Right atrium auricular region (tissue), 2 donors: ENCODE results near the gene C1orf21. TPM values are rescaled to one million over a fixed set of nuclear protein-coding genes. Genes with fewer than 3 reads are reported as not detected.

Experiments used
- DNase-seq: peaks from one replicate; pipeline ENCODE4 v3.0.0-alpha.2; 2019; ENCODE audit warnings: low spot score
- H3K27ac ChIP-seq, 2 donors: fragments of 200-600 bp; sonication (generic); 1 replicate in 1 of 2; 2 replicates in 1 of 2; pipeline ENCODE4 v1.5.1; 2016 to 2019
- H3K27me3 ChIP-seq, 2 donors: fragments of 200-600 bp; sonication (generic); one replicate each; pipeline versions ENCODE4 v1.5.1 to v1.6.0; 2017 to 2019
- H3K36me3 ChIP-seq: fragments of 200-600 bp; sonication (generic); one replicate; pipeline ENCODE4 v1.5.1; 2016
- H3K4me1 ChIP-seq, 2 donors: fragments of 200-600 bp; sonication (generic); one replicate each; pipeline versions ENCODE4 v1.5.1 to v1.6.0; 2017 to 2019
- H3K4me3 ChIP-seq, 2 donors: fragments of 200-600 bp; sonication (generic); 1 replicate in 1 of 2; 2 replicates in 1 of 2; pipeline ENCODE4 v1.5.1; 2017 to 2019; ENCODE audit warnings: mild to moderate bottlenecking in 1 of 2, moderate library complexity in 1 of 2
- H3K9me3 ChIP-seq, 2 donors: fragments of 200-600 bp; sonication (generic); one replicate each; pipeline ENCODE4 v1.5.1; 2019
- CTCF ChIP-seq, 2 donors: fragments of 200-600 bp; sonication (generic); IDR thresholded peaks; one replicate each; pipeline ENCODE4 v1.5.1; 2019; ENCODE audit warnings: antibody characterized with exemption in 2 of 2
- total RNA-seq, 2 donors: library from RNA; depleted of rRNA; stranded (reverse); fragments of >200 nt; gene quantifications; one replicate each; pipeline ENCODE4 v1.1.0, GENCODE V29; 2016

Gene C1orf21
- total RNA-seq, 2 donors from 2014 or later = 49.4 to 78.5 TPM

DNA sequence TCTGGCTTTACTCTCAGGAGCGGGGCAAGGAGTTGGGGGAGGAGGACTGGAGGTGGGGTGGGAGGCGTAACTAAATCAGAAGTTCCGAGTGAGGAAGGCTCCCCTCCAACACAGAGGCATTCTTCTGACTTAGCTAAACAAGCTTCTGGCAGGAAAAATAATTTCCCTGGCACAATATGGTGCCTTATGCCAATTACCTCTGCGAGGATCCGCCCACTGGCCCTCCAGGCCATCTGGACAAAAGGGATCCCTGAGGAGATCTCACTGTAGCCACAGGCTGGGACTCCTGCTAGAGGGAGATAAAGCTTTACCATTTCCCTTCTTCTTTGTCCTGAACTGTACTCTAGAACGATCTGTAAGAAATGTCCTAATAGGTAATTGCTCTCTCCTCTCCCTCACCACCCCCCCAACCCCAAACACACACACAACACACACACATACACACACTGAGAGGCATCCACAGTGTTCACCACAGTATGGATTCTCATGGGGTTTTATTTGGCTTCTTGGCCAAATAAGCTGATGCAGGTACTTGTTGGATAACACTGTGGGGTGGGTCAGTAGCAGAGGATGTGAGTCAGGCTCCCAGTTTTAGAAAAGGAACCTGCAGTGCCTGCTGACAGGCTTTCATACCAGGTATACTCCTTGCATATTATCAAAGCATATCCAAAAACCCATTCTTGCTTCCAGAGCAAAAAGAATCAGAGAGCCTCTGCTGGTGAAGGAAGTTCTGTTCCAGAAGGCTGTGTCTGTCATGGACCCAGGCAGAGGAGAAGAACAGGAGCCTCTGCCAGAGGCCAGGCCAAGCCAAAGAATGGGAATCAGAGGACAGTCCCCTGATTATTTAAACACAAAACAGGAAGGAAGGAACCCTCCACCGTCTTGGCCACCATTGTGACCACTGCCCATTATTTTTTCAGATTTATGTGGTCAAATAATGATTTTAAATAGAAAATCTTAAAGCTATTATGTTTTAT is 169.1 kb downstream of the C1orf21 start:
- no peak for TF ChIP-seq CTCF (IDR thresholded peaks at IDR 0.05)
- Histone ChIP-seq H3K27ac (peak overlapping the region; percentile 17 to 53), H3K36me3 (no peaks in the 10 kb centered on the region), H3K4me1 (peaks cover 0 to 32% of the 10 kb centered on the region in 2 donors), H3K9me3 (no peaks in the 10 kb centered on the region), H3K27me3 (no peaks in the 10 kb centered on the region), H3K4me3 (no peak overlapping the region)
- no peak for DNase-seq

DNA sequence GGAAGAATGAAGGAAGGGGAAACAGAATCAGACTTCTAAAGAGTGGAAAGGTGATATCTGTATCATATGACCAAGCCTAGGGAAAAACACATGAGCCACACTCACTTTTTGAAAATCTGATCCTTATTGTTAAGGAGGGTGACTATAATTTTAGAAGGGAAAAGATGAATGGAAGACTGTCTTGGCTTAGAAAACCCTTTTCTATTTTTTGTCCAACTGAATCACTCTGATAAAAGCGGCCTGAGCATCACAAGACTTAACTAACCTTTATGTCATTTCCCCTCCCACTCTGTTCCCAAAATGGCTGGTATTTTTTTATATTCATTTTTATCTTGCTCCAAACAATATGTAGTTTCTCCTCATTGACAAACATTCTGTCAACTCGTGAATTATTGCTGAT is 169.8 kb downstream of the C1orf21 start:
- no peak for TF ChIP-seq CTCF (IDR thresholded peaks at IDR 0.05)
- peak overlapping the region; percentile 17 to 53 for H3K27ac ChIP-seq

GRCh38 chr1:184557423-184558347 is 170.9 kb downstream of the C1orf21 start:
- Histone ChIP-seq H3K4me3 (no peak overlapping the region), H3K27ac (peak overlapping the region in 1 of 2 donors; percentile 53), H3K36me3 (no peaks in the 10 kb centered on the region), H3K27me3 (no peaks in the 10 kb centered on the region), H3K4me1 (peaks cover 0 to 49% of the 10 kb centered on the region in 2 donors), H3K9me3 (no peaks in the 10 kb centered on the region)
- no peak for TF ChIP-seq CTCF (IDR thresholded peaks at IDR 0.05)
- no peak for DNase-seq

More for the DNA sequence above, 169.8 kb downstream of the C1orf21 start:
- Histone ChIP-seq H3K36me3 (no peaks in the 10 kb centered on the region), H3K9me3 (no peaks in the 10 kb centered on the region), H3K4me3 (no peak overlapping the region), H3K4me1 (peaks cover 0 to 39% of the 10 kb centered on the region in 2 donors), H3K27me3 (no peaks in the 10 kb centered on the region)
- no peak for DNase-seq

DNA sequence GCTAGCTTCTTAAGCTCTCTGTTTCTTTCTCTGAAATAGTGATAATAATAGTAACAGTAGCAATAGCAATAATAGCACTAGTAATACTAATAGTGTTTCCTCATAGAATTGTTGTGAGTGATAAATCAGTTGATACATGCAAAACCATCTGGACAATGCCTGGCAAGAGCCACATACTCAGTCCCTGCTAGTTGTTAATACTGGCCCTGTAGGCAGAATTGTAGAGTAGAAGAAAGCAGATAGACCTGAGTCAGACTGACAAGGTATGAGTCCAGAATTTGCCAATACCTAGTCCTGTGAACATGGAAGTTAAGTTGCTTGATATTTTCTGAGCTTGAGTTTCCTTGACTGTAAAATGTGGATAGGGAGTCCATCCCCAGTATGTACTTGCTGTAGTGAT is 171.9 kb downstream of the C1orf21 start:
- Histone ChIP-seq H3K27ac (no peak overlapping the region), H3K4me3 (no peak overlapping the region), H3K9me3 (no peaks in the 10 kb centered on the region), H3K4me1 (peaks cover 0 to 59% of the 10 kb centered on the region in 2 donors), H3K27me3 (no peaks in the 10 kb centered on the region), H3K36me3 (no peaks in the 10 kb centered on the region)
- DNase-seq = no peak
- no peak for TF ChIP-seq CTCF (IDR thresholded peaks at IDR 0.05)

- Histone ChIP-seq H3K4me3 (no peak overlapping the region), H3K27ac (no peak overlapping the region), H3K4me1 (peaks cover 0 to 59% of the 10 kb centered on the region in 2 donors), H3K9me3 (no peaks in the 10 kb centered on the region), H3K27me3 (no peaks in the 10 kb centered on the region), H3K36me3 (no peaks in the 10 kb centered on the region)
- no peak for TF ChIP-seq CTCF (IDR thresholded peaks at IDR 0.05)
- no peak for DNase-seq
Measured at GRCh38 chr1:184559117-184559713, 172.4 kb downstream of the C1orf21 start.
